ENCODE data around the gene MGAT3. TPM values are rescaled to one million over a fixed set of nuclear protein-coding genes. Genes with fewer than 3 reads are reported as not detected.

MGAT3 gene
- total RNA-seq, 4 donors from 2014 or later, result 0.08 to 1.3 (median 0.62) TPM

DNA sequence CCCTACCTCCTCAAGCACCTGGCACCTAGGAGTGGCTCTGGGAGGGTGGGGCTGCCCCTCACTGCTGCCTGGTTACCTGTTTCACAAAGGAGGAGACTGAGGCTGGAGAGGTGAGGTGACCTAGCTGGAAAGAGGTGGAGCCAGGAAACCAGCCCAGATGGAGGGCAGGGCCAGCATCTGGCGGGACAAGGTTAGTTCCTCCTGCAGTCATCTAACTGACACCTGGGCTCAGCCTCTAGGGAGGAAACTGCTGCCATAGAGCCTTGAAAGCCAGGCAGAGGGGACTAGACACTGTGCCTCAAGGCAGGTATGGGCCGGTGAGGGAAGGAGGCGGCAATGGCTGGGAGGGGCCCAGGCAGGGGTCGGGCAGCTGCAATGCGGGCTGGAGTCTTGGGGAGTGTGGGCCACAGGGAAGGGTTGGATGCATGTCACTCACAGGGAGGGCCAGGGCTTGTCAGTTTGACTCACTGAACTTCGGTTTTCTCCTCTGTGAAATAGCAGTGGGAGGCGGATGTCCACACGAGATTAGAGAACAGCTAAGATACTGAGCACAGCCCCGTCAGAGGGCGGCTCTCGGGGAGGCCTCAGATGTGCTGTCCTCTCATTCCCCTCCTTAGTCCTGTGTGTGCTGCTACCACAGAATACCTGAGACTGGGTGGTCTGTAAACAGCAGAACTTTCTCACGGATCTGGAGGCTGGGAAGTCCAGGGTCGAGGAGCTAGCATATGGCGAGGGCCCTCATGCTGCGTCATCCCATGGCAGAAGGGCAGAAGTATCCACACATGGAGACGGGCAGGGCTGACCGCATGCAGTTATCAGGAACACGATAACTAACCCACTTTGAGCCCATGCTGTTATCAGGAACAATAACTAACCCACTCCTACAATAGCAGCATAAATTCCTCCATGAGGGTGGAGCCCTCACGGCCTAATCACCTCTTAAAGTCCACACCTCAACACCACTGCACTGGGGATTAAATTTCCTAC is 16.1 kb downstream of the MGAT3 start:
- H3K4me3 ChIP-seq, result no peak overlapping the region
- H3K36me3 ChIP-seq, result no peaks in the 10 kb centered on the region
- peak in 1 of 4 donors; percentile 13 for TF ChIP-seq POLR2A (IDR thresholded peaks at IDR 0.05)
- TF ChIP-seq, protein P1, sequence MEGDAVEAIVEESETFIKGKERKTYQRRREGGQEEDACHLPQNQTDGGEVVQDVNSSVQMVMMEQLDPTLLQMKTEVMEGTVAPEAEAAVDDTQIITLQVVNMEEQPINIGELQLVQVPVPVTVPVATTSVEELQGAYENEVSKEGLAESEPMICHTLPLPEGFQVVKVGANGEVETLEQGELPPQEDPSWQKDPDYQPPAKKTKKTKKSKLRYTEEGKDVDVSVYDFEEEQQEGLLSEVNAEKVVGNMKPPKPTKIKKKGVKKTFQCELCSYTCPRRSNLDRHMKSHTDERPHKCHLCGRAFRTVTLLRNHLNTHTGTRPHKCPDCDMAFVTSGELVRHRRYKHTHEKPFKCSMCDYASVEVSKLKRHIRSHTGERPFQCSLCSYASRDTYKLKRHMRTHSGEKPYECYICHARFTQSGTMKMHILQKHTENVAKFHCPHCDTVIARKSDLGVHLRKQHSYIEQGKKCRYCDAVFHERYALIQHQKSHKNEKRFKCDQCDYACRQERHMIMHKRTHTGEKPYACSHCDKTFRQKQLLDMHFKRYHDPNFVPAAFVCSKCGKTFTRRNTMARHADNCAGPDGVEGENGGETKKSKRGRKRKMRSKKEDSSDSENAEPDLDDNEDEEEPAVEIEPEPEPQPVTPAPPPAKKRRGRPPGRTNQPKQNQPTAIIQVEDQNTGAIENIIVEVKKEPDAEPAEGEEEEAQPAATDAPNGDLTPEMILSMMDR (IDR thresholded peaks at IDR 0.05), result no peak
- peak overlapping the region in 3 of 4 donors; percentile 67 to 70 (median 68) for H3K27ac ChIP-seq
- no peak for DNase-seq
- H3K4me1 ChIP-seq, result peaks cover 20 to 72% (median 33%) of the 10 kb centered on the region in 3 donors
- no peaks in the 10 kb centered on the region for H3K9me3 ChIP-seq
- intact Hi-C loops (cut with DNase I), result no loop called here
- 61 to 64% methylated on average over 11 to 13 of the region's 19 CpGs for WGBS, 2 donors
- peaks cover 0 to 7% (median 0%) of the 10 kb centered on the region in 4 donors for H3K27me3 ChIP-seq

DNA sequence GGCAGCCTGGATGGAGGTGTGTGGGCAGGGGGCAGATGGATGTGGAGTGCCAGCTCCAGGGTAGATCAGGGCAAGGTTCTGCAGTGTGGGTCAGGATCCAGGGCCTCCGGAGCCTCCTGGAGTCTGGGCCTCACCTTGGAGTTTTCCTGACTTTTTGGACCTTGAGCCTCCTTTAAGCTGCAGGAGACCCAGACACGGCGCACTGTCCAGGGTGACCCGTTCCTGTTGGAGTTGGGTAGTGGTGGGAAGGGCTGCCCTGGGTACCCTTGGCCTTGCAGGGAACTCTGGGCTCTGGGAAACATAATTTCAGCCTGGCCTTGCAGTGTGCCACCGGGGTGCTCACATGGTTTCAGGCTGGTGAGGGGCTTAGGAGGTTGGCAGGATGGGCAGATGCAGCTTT is 17.0 kb downstream of the MGAT3 start:
- no peak for DNase-seq
- TF ChIP-seq, protein P1 (IDR thresholded peaks at IDR 0.05), result no peak
- H3K4me1 ChIP-seq, result peaks cover 20 to 62% (median 33%) of the 10 kb centered on the region in 3 donors
- intact Hi-C loops (cut with DNase I), result no loop called here
- no peaks in the 10 kb centered on the region for H3K36me3 ChIP-seq
- H3K27ac ChIP-seq, result peak overlapping the region in 3 of 4 donors; percentile 28 to 68 (median 67)
- H3K4me3 ChIP-seq, result no peak overlapping the region
- H3K27me3 ChIP-seq, result peaks cover 0 to 6% (median 0%) of the 10 kb centered on the region in 4 donors
- WGBS, 2 donors, result 80 to 100% methylated on average over 2 to 4 of the region's 5 CpGs
- no peaks in the 10 kb centered on the region for H3K9me3 ChIP-seq

DNA sequence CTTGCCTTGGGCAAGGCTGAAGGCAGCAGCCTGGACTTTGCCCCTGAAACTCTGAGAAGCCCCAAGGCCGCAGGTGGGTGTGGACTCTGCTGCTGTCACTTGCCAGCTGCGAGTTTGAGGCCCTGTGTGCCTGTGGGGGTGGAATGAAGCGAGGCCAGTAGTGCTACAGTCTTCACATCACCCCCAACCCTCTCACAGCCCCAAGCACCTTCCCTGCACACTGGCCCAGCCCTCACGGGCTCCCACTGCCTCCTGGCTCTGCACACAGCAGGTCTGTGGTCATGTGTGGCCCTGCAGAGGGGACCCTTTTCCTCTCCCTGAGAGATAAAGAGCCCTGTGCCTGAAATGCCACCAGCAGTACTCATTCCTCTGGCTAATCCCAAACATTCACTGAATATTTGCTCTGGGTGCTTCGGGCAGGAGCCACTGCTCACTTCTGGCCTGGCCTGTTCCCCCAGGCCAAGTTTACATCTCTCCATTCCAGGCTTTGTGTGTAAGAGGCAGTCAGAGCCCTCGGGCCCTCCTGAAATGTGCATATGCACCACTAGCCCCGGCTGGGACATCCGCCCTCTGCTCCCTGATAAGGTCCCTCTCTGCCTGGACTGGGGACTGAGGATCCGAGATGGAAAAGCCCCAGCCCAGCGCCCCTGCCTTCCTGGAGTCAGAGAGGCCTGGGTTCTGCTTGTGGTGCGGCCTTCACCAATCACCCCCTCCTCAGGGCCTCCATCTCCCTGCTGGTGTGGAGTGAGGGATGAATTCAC is 17.7 kb downstream of the MGAT3 start:
- Histone ChIP-seq H3K36me3 (no peaks in the 10 kb centered on the region), H3K27ac (peak overlapping the region in 2 of 4 donors; percentile 9 to 28), H3K9me3 (no peaks in the 10 kb centered on the region), H3K4me1 (peaks cover 20 to 57% (median 33%) of the 10 kb centered on the region in 3 donors), H3K4me3 (no peak overlapping the region), H3K27me3 (no peaks in the 10 kb centered on the region)
- WGBS, 2 donors, result 62 to 88% methylated on average over 4 to 7 of the region's 11 CpGs
- intact Hi-C loops (cut with DNase I), result no loop called here
- TF ChIP-seq, protein P1 (IDR thresholded peaks at IDR 0.05), result no peak
- TF ChIP-seq POLR2A (IDR thresholded peaks at IDR 0.05), result no peak
- DNase-seq, result no peak

DNA sequence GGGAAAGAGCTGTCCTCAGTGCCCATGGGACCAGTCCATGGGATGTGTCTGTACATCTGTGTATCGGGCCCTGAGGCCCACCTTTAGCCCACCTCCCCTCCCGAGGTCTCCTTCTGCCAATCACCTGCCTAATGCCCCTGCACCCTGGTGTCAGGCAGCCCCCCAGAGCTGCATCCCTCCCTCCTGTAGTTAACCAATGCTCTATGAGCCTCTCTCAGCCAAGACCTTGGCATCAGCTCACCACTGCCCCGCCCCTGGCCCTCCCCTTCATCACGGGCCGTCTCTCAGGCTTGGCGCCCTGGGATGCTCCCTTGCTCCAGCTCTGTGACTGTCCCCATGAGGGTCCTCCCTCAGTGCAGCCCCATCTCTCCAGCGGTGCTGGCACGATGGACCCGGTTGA is 18.5 kb downstream of the MGAT3 start:
- no peak for DNase-seq
- Histone ChIP-seq H3K9me3 (no peaks in the 10 kb centered on the region), H3K4me3 (no peak overlapping the region), H3K27me3 (no peaks in the 10 kb centered on the region), H3K36me3 (no peaks in the 10 kb centered on the region), H3K27ac (peak overlapping the region in 2 of 4 donors; percentile 18 to 47), H3K4me1 (peaks cover 20 to 49% (median 28%) of the 10 kb centered on the region in 3 donors)
- intact Hi-C loops (cut with DNase I), result no loop called here
- no peak for TF ChIP-seq POLR2A (IDR thresholded peaks at IDR 0.05)
- TF ChIP-seq, protein P1 (IDR thresholded peaks at IDR 0.05), result no peak
- 67 to 89% methylated on average over 3 to 4 of the region's 9 CpGs for WGBS, 2 donors
